CD4-positive, alpha-beta T cell treated with Interleukin-21 for 1 hour (primary cell): ENCODE results near the gene ACTR6.
"Not testable (repeated sequence)": the region's sequence is repeated elsewhere in the genome, so short reads cannot be mapped to it uniquely, and the experiment has no call there.

Source experiments
- DNase-seq: peaks from one replicate; pipeline ENCODE4 v3.0.0-alpha.2; 2020

The ACTR6 gene

DNA sequence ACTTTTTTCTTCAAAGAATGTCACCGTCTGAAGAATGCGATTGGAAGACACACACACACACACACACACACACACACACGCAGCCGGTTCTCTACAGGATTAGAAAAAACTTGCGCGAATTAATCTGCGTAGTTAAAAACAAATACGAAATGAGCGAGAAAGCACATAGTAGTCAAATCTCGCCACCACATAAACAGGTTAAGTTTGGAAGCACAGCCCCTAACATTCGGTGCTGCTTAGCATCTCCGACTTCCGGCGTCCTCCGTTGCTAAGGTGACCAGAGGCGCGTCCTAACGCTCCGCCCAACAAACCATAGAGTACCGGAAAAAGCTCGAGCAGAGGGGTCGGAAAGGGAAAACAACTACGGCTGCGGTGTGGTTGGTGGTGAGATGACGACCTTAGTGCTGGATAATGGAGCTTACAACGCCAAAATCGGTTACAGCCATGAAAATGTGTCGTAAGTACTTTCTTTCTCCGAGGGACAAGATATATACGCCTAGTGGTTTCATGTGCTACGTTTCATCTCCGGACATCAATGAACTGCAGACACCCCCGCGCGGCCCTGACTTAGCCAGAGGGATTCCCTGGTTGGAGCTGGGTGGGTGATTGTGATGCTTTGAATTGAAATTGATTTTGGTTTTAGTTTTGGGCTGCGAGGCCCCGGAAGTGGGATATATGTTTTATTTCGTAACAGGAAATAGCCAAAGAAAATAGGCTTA lies at the start of gene ACTR6:
Gene ACTR6, plus strand, starts transcription at position 353 of the 719 bp plus-strand sequence. Its CDS starts 37 bp downstream, at position 390.
- peak; percentile 98 for DNase-seq

DNA sequence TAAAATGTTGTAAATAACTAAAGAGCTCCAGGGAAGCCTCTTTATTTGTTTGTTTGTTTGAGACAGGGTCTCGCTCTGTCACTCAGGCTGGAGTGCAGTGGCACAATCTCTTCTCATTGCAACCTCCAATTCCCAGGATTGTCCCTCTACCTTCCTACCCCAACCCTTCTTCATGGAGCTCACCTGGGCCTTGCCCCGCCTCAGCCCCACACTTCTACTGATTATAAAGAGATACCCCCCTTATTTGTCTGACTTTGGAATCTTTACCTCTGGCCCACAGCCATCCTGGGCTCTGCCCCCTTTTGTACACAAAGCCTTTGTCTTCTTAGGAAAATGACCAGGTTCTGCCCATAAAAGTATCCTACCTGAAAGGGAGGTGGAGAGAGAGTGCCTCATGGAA lies 48.8 kb upstream of the ACTR6 start:
- no peak for DNase-seq

GRCh38 chr12:100153131-100153530 lies 47.5 kb upstream of the ACTR6 start:
- no peak for DNase-seq

DNA sequence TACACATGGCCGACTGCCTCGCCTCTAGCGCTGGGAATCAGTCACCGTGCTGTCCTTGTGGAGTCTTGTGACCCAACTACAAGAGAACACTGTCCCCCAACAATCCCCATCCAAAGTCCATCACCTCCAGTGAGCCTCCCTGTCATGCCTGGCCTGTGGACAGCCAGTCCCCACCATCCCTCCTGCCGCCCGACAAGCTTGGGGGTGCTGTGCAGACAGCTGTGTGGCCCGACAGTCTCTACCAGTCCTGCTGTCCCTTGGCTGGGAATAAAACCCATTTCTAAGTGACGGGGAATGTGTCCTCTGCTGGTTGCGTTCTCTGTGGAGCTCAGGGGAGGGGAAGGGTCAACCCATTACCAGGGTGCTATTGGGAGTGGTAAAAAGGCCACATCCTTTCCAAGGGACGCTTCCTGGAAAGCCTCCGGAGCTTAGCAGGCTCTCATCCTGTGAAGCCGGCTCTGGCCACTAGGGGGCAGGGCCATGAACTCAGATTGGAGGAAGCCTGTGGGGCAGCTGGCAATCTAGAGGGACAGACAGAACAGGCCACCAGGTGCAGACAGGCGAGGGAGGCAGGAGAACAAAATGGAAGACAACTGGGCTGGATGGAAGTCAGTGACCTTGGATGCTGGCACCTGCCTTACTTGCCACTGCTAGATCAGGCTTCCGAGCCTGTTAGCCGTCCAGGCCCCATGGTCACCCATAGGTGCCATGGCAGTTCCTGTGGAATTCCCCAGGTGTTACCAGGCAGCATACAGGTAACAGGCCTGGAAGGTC lies 46.0 kb upstream of the ACTR6 start:
- peak; percentile 75 for DNase-seq

DNA sequence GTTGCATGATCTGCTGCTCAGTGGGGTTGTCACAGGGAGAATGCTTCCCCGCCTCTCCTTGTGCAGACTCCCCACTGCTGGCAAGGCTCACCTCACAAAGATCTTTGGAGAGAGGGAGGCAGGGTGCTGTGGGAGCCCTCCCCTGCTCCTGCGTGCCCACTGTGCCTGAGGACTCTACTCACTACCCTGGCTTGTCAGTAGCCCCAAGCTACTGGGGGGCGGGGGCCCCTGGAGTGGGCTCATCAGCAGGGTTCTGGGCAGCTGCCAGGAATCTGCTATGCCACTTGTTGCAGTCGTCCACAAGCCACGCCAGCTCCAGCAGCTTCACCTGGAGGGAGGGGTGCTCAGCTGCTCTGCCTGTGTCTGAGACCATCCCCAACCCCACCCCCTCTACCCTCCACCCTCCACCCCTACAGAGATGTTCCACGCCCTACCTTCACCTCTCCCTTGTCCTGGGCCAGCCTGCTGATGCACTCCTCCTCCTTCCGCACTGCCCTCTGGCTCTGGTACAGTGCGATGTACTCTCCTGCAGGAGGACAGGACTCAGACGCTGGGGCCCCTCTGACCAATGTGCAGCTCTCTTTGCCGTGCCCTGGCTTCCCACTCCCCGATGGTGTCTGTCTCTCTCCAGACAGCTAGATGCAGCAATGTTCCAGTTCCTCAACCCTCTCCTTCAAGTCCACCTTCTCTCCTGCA lies 43.7 kb upstream of the ACTR6 start:
- no peak for DNase-seq

DNA sequence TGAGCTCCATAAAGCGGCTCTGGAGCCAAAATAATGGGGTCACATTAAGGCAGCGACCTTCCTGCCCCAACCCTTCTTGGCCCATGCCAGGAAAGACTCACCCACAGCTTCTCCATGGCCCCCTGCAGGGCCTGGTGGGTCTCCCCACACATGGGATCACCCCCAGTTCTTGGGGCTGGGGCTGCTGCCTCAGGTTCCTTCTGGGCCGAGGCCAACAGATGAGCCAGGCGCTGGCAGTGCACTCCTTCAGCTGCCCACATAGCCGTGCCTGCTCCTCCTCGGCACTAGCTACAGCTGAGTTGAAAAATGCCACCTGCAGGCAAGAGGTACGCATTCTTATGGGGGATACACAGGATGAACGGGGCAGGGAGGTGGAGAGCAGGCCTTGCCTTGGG lies 43.2 kb upstream of the ACTR6 start:
- no peak for DNase-seq

- no peak for DNase-seq
Observed at GRCh38 chr12:100158535-100158934, 42.1 kb upstream of the ACTR6 start.

GRCh38 chr12:100159391-100160104 lies 41.1 kb upstream of the ACTR6 start:
- DNase-seq: no peak

DNA sequence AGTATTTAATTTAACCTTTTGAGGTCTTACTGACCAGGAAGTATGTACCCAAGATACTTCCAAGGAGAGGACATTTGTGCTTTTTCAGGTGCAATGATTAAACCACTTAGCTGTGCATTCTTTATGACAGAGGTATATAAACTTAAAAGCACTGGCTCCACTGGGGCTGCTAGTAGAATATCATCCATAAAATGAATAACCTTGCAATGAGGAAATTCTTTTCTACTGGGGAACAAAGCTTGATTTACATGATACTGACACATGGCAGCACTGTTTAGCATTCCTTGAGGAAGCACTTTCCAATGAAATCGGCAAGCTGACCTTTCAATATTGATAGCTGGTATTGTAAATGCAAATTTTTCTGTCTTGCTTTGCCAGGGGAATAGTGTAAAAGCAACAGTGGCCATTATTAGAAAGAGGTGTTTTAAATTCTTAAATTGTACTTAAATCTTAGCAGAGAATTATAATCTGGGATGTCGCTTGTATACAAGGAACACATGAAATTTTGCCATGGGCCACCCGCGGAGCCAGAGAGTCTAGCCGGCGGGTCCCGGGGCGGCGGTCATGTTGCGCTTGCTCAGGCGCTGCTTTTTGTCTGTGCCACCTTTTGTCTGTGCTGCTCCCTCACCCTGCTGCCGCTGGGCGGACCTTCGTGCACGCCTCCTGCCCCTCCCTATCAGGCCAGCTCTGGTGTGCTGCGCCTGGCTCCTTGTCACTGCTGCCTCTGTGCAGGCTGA lies 37.0 kb upstream of the ACTR6 start:
- peak; percentile 70 for DNase-seq

- DNase-seq: no peak
Observed at GRCh38 chr12:100164153-100164704, 36.4 kb upstream of the ACTR6 start.

DNA sequence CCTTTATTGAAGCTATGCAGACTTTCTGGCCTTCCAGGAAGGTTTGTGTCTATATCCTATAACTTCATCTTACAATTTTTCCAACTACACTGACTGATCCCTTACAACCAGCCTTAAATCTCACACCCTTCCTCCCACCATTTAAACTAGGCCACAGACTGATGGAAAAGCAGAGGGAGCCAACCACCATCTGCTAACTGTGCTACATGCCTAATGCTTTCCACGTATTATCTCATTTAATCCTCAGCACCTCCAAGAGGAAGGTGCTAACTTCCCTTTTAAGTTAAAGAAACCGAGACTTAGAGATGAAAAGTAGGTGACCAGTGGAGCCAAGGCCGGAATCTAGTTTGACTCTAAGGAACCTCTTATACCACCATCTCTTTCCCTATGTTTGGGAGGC lies 35.3 kb upstream of the ACTR6 start:
- DNase-seq: no peak

DNA sequence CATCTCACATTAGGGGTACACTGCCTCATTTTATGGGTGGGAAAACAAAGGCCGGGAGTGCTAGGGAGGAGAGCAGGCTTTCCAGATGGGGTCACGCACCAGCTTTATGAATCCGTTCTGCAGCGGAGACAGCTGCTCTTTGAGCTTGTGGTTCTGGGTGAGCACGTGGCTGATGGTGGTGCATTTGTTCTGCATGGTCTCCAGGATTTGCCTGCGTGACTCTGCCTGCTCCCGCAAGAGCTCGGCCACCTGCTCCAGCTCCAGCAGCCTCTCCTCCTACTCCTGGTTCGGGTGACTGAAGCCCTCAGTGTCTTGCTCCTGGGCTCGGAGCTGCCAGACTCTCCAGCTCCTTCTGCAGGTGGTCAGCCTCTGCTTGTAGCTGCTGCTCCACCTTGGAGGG lies 34.4 kb upstream of the ACTR6 start:
- DNase-seq: no peak

DNA sequence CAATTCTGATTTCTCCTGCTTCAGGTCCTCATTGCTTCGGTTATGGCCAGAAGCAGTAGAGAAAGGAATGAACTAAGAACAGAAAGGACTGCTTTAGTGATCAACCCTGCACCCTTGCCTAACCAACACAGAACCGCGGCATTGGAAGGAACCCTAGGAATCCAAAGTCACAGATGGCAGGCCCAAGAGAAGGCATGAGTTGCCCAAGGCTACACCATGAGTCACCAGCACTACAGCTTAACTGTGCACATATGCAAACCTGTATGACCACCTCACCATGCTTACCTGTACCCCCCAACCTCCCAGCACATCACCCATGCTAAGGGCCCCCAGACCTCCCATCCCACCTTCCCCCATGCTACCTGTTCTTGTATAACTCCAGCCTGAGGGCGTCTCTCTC lies 32.1 kb upstream of the ACTR6 start:
- no peak for DNase-seq

DNA sequence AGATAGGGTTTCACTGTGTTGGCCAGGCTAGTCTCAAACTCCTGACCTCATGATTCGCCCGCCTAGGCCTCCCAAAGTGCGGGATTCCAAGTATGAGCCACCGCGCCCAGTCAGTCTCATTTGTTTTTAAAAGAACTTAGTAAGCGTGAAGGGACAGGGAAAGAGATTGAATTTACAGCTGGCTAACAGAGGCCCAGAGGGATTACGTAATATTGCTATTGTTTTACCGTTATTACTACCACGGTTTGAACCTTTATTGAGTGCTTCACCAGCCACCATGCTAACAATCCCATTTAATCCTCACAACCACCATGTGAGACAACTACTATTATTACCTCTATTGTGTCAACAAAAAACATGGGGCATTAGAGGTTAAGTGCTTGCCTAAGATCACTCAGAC lies 31.3 kb upstream of the ACTR6 start:
- no peak for DNase-seq

GRCh38 chr12:100170313-100170858 lies 30.2 kb upstream of the ACTR6 start:
- DNase-seq: no peak

GRCh38 chr12:100171248-100171647 lies 29.4 kb upstream of the ACTR6 start:
- DNase-seq: no peak

- no peak for DNase-seq
Observed at GRCh38 chr12:100173111-100173510, 27.5 kb upstream of the ACTR6 start.

GRCh38 chr12:100174495-100174894 lies 26.1 kb upstream of the ACTR6 start:
- no peak for DNase-seq

- not testable (repeated sequence) for DNase-seq
Observed at GRCh38 chr12:100176493-100176892, 24.1 kb upstream of the ACTR6 start.

- no peak for DNase-seq
Observed at GRCh38 chr12:100179252-100179651, 21.4 kb upstream of the ACTR6 start.

DNA sequence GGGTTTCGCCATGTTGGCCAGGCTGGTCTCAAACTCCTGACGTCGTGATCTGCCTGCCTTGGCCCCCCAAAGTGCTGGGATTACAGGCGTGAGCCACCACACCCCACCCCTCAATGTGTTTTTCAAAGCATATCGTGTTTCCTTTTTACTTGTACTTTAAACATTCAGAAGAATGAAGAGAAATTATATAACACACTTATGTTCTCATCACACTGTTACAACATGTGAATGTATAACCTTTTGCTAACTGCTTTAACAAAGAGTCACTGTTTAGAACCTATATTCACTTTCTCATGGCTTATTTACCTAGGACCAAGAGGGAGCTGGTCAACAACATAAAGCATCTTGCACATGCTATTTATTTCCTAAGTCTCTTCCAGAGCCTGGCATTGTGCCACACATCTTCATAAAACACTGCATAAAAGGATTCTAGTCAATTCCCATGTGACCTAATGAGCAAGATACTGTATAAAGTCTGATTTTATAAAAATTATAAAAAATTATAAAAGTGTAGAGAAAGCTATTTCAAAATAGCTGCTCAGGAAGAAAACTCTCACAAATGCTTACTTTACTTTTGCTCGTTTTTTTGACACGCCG lies 16.0 kb upstream of the ACTR6 start:
- no peak for DNase-seq
